Sigmoid colon (tissue), 3 donors: ENCODE results near the gene IFI35.
"Not testable (repeated sequence)": the region's sequence is repeated elsewhere in the genome, so short reads cannot be mapped to it uniquely, and the experiment has no call there.

Experiments used
- CTCF ChIP-seq, 4 experiments: fragments of 450-650 bp in 3 of 4; fragments of 200-600 bp in 1 of 4; IDR thresholded peaks; one replicate each; pipeline ENCODE4 v1.5.1; 2016 to 2019; ENCODE audit warnings: antibody characterized with exemption in 4 of 4, mild to moderate bottlenecking in 3 of 4, moderate library complexity in 2 of 4
- POLR2A ChIP-seq, 2 donors: fragments of 450-650 bp; IDR thresholded peaks; one replicate each; pipeline ENCODE4 v1.6.1; 2016; ENCODE audit warnings: antibody characterized with exemption in 2 of 2, mild to moderate bottlenecking in 2 of 2, moderate library complexity in 2 of 2

DNA sequence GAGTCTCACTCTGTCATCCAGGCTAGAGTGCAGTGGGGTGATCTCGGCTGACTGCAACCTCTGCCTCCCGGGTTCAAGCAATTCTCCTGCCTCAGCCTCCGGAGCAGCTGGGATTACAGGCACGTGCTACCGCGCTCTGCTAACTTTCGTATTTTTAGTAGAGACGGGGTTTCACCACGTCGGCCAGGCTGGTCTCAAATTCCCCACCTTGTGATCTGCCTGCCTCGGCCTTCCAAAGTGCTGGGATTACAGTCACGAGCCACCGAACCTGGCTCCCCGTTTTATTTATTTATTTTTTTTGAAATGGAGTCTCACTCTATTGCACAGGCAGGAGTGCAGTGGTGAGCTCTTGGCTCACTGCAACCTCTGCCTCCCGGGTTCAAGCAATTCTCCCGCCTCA is 30.9 kb upstream of the IFI35 start:
- TF ChIP-seq CTCF, POLR2A (IDR thresholded peaks at IDR 0.05): not testable (repeated sequence)
